Stimulated activated CD8-positive, alpha-beta memory T cell treated with anti-CD3 and anti-CD28 coated beads, Interleukin-7, amount 100 ng/mL, for 48 hours (primary cell): ENCODE measurements around the gene POLR2H.
A peak's percentile ranks its signal among the peaks of the same experiment; 100 is the strongest.

Source experiments
- DNase-seq, 2 donors: peaks; one replicate each; pipeline ENCODE4 v3.0.0-alpha.2; 2020; ENCODE audit warnings: low read depth in 1 of 2; ENCODE audit errors: extremely low read depth in 1 of 2

Gene POLR2H

GRCh38 chr3:184361532-184361931 is at the start of gene POLR2H, which contains the start of gene CLCN2:
POLR2H (plus strand) TSS chr3:184361710; CDS start chr3:184363493, 1,783 bp downstream.
CLCN2 (minus strand) TSS chr3:184361605; CDS start chr3:184361479, 126 bp downstream.
- peak in 1 of 2 donors; percentile 31 for DNase-seq

GRCh38 chr3:184314363-184314699 is 47.2 kb upstream of the POLR2H start, which contains the start of gene EIF4G1:
EIF4G1 (plus strand) TSS chr3:184314606; CDS start chr3:184315797, 1,191 bp downstream.
- peak; percentile 87 for DNase-seq

DNA sequence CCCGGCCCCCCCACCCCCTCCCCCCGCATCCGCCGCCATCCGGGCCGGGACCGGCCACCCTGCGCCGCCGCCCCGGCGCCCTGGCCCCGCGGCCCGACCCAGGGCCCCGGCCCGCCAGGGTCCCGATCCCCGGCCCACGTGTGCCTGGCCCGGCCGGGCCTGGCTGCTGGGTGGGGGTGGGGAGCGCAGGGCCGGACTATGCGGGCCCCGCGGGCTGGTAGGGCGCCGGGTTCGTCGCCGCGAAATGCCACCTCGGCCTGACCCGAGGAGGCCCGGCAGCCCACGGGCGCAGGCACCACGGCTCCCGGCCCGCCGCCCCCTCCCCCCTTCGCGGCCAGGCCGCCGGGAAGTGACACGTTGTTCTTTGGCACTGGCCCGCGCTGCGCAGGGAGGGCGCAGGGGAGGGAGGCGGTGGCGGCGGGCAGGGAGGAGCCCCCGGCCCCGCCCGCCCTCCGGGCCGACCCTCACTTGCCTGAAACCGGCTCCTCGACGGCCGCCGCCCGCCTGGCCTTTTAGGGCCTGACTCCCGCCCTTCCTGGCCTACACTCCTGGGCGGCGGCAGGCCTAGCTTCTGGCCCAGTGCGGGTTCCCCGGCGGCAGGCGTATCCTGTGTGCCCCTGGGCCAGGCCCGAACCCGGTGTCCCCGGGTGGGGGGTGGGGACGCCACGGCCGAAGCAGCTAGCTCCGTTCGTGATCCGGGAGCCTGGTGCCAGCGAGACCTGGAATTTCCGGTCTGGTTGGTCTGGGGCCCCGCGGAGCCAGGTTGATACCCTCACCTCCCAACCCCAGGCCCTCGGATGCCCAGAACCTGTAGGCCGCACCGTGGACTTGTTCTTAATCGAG is 46.6 kb upstream of the POLR2H start:
- DNase-seq, result no peak

DNA sequence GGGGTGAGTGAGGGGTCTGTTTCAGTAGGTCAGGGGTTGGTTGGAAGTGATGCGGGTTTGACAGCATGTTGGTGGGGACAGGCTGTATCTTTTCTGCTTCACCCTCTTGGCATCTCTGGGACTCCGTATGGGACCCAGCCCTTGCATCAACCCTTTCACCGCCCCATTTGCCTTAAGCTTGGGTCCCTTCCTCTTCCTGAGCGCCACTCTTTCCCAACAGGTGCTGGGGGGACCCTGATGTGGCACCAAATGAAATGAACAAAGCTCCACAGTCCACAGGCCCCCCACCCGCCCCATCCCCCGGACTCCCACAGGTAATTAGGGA is 46.0 kb upstream of the POLR2H start:
- DNase-seq, result no peak

- DNase-seq, result no peak
Observed at GRCh38 chr3:184315871-184316661, 45.4 kb upstream of the POLR2H start.

- DNase-seq, result no peak
Observed at GRCh38 chr3:184316792-184317191, 44.7 kb upstream of the POLR2H start.

DNA sequence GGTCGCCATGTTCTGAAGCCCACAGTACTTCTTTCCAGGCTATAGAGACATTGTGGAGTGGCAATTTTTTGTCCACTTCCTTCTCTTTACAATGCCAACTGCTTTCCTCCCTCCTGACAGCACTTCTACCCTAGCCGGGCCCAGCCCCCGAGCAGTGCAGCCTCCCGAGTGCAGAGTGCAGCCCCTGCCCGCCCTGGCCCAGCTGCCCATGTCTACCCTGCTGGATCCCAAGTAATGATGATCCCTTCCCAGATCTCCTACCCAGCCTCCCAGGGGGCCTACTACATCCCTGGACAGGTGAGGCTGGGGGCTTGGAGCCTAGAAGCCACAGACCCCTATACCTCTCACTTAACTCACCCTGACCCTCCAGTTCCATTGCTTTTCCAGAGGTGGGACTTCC is 44.3 kb upstream of the POLR2H start:
- no peak for DNase-seq

DNA sequence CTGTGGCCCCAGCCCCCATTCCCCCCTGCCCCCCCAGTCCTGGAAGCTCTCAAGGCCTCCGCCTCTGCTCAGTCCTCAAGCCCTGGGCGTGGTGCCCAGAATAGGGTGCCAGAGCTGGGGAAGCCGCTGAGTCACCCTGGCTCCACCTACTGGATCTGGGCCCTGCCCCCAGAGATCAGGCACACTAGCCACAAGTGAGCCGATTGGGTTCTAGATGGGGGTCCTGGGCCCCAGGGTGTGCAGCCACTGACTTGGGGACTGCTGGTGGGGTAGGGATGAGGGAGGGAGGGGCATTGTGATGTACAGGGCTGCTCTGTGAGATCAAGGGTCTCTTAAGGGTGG is 41.4 kb upstream of the POLR2H start:
- no peak for DNase-seq

DNA sequence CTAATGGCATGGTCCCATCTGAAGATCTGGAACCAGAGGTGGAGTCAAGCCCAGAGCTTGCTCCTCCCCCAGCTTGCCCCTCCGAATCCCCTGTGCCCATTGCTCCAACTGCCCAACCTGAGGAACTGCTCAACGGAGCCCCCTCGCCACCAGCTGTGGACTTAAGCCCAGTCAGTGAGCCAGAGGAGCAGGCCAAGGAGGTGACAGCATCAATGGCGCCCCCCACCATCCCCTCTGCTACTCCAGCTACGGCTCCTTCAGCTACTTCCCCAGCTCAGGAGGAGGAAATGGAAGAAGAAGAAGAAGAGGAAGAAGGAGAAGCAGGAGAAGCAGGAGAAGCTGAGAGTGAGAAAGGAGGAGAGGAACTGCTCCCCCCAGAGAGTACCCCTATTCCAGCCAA is 39.8 kb upstream of the POLR2H start:
- DNase-seq, result no peak

DNA sequence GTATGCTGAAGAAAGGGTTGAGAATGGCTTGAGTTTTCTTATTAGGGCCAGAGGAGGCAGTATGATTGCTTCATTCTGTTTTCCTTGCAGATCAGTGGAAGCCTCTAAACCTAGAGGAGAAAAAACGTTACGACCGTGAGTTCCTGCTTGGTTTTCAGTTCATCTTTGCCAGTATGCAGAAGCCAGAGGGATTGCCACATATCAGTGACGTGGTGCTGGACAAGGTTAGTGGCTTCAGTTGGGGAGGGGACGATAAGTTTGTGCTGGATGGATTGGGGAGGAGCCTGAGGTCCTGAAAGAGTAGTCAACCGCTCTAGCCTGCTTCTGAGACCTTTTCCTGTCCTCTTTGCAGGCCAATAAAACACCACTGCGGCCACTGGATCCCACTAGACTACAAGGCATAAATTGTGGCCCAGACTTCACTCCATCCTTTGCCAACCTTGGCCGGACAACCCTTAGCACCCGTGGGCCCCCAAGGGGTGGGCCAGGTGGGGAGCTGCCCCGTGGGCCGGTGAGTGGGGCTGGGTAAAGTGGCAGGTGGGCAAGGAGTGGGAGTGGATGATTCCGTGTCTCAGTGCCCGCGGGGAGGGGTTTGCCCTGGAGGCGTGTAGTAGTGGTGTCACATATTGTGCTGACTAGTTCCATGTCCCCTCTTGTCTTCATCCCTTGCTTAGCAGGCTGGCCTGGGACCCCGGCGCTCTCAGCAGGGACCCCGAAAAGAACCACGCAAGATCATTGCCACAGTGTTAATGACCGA is 38.6 kb upstream of the POLR2H start:
- no peak for DNase-seq

DNA sequence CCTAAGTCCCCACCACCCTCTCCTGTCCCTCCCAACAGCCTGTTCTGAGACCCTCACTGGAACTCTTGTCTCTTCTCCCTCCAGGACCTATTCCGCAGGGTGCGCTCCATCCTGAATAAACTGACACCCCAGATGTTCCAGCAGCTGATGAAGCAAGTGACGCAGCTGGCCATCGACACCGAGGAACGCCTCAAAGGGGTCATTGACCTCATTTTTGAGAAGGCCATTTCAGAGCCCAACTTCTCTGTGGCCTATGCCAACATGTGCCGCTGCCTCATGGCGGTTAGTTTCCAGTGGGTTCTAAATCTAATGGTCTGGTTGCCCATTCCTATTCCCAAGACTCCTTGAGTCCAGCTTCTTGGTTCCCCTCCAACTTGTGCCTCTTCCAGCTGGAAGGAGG is 37.8 kb upstream of the POLR2H start:
- DNase-seq, result no peak

DNA sequence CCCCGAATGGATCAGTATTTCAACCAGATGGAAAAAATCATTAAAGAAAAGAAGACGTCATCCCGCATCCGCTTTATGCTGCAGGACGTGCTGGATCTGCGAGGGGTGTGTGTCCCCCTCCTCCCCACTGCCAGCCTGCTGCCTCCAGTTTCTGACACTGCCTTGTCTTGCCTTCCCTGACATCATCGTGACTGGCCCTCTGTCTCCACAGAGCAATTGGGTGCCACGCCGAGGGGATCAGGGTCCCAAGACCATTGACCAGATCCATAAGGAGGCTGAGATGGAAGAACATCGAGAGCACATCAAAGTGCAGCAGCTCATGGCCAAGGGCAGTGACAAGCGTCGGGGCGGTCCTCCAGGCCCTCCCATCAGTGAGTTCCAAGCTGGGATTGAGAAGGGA is 36.2 kb upstream of the POLR2H start:
- DNase-seq, result no peak

DNA sequence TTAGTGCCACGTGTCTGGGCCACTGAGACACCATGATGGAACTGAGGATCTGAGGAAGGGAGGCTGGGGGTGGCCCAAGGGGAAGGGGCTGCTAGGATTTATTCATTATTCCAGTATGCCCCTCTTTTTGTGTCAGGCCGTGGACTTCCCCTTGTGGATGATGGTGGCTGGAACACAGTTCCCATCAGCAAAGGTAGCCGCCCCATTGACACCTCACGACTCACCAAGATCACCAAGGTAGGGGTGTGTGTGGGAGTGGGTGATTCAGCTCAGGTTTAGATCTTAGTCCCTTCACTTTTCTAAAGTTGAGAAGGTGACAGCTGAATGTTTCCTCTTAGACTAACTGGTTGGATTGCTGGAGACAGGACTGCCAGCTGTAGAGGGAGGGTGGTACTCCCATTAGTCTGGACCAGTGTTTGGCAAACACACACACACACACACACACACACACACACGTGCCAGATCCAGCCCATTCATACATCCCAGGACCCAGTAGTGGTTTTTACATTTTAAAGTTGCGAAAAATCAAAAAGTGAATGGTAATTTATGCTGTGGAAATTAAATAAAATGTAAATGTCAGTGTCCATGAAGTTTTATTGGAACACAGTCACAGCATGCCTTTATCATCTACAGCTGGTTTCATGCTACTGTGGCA is 35.7 kb upstream of the POLR2H start:
- peak in 1 of 2 donors; percentile 49 for DNase-seq

GRCh38 chr3:184327171-184327570 is 34.3 kb upstream of the POLR2H start:
- no peak for DNase-seq

- no peak for DNase-seq
Observed at GRCh38 chr3:184328516-184328915, 33.0 kb upstream of the POLR2H start.

DNA sequence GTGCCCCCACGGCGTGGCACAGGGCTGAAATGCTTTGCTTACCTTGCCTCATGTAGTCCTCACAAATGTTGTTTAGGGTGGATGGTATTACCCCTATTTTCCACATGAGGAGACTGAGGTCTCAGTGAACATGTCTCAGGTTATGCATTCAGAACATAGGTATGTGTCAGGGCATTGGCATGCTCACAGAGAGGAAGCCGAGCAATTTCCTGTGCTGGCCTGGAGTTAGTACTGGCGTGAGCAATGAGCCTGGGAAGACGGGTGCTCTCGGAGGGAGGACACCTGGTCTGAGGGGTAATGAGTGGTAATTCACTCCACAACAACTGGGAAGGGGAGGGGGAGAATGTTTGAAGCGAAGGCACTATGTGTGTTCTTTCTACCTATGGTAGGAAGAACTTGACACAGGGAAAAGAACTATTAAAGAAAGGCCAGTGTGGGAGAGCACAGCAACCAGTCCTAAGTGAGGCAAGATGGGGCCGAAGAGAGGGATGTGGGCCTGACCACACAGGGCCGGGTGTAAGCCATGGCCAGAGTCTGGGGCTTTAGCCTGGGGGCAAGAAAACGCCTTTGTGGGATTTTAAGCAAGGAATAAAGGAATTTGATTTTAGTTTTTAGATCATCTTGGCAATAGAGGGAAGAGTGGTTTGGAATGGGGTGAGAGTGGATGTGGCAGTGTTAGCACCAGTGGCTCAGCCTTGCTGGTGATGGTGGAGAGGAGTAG is 29.0 kb upstream of the POLR2H start:
- DNase-seq, result no peak

- no peak for DNase-seq
Observed at GRCh38 chr3:184333190-184333589, 28.3 kb upstream of the POLR2H start.

- no peak for DNase-seq
Observed at GRCh38 chr3:184333700-184334099, 27.8 kb upstream of the POLR2H start.

DNA sequence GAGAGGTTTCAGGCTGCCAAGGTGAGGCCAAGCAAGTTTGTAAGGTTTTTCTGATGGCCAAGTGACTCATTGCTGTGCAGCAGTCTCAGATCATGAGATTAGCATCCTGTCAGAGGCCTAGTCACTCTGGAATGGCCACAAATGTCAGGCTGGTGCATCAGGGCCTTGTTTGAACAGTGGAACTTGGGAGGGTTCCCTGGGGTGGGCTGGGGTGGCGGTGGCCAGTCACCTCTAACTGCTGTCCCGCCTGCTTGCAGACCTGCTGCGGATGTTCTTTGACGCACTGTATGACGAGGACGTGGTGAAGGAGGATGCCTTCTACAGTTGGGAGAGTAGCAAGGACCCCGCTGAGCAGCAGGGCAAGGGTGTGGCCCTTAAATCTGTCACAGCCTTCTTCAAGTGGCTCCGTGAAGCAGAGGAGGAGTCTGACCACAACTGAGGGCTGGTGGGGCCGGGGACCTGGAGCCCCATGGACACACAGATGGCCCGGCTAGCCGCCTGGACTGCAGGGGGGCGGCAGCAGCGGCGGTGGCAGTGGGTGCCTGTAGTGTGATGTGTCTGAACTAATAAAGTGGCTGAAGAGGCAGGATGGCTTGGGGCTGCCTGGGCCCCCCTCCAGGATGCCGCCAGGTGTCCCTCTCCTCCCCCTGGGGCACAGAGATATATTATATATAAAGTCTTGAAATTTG is 26.9 kb upstream of the POLR2H start:
- no peak for DNase-seq

GRCh38 chr3:184335291-184335660 is 26.2 kb upstream of the POLR2H start:
- DNase-seq, result no peak
